SKM-1 (cell line): ENCODE measurements around the gene FNIP2.
"Not testable (repeated sequence)": the region's sequence is repeated elsewhere in the genome, so short reads cannot be mapped to it uniquely, and the experiment has no call there.

Experiments
- DNase-seq: peaks from one replicate; lab custom pipeline; 2025; ENCODE audit not compliant: unreplicated experiment; lab: John Stamatoyannopoulos, UW

Gene FNIP2

DNA sequence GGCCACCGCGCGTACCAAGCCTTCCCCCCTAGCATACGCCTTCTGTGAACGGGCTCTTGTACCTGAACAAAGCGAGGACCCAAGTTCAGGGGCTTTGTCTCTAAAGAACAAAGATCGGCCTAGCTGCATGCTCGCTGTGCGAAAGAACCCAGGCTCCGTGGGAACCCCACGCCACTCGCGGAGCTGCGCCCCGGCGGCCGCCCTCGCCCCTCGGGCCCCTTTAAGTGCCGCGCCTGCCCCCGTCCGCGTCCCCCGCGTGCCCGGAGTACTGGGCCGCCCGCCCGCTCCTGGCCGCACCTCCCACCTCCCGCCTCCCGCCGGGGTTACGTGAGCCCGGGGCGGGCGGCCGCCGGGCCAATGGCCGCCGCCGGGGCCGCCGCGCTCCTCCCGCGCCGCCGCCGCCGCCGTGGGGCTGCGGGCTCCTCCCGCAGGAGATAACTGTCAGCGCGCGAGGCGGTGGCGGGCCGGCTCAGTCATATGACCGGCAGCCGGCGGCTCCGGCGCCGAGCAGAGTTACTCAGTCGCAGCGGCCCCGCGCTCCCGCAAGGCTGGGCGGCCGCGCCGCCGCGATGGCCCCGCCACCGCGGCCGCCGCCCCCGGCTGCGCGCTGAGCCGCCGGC is at the start of gene FNIP2:
TSS of gene FNIP2 (plus strand) at position 472 of the 620 bp plus-strand sequence. CDS start 187 bp downstream, outside the sequence.
- peak; percentile 34 for DNase-seq

DNA sequence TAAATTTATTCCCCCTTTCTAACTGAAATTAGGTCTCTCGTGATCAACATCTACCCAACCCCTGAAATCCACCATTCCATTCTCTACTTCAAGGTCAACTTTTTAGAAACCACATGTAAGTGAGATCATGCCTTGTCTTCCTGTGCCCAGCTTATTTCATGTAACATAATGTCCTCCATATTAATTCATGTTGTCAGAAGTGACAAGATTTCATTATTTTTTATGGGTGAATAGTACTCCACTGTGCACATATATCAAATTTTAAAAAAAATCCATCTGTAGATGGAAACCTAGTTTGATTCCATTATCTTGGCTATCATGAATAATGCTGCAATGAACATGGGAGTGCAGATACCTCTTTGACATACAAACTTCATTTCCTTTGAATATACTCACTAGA is 47.1 kb upstream of the FNIP2 start:
- DNase-seq = no peak

DNA sequence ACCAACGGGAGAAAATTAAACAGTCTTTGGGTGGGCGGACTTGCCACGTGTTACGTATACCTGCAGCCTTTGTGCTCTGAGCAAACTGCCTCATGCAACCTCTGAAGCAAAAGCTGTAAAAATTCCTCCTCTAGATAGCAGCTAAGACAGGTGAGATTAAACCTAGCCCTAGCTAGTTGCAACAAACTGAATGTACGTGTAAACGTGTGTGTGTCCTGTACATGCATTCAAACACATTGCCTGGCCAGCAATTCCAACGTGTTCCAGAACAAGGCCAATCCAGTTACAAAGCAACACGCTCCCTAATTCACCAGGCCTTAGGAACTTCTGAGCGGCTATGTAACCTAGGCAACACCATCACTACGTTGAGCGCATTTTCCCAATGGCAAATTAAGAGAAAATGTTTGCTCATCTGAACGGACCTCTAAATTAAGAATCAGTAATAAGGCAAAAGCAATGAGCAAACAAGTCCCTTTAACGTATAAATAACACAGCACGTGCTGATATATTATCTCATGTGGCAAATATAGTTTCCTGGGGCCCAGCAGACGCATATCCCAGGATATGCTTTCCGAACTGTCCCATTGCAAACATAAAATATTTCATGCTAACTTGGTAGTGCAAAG is 46.4 kb upstream of the FNIP2 start:
- DNase-seq = no peak

DNA sequence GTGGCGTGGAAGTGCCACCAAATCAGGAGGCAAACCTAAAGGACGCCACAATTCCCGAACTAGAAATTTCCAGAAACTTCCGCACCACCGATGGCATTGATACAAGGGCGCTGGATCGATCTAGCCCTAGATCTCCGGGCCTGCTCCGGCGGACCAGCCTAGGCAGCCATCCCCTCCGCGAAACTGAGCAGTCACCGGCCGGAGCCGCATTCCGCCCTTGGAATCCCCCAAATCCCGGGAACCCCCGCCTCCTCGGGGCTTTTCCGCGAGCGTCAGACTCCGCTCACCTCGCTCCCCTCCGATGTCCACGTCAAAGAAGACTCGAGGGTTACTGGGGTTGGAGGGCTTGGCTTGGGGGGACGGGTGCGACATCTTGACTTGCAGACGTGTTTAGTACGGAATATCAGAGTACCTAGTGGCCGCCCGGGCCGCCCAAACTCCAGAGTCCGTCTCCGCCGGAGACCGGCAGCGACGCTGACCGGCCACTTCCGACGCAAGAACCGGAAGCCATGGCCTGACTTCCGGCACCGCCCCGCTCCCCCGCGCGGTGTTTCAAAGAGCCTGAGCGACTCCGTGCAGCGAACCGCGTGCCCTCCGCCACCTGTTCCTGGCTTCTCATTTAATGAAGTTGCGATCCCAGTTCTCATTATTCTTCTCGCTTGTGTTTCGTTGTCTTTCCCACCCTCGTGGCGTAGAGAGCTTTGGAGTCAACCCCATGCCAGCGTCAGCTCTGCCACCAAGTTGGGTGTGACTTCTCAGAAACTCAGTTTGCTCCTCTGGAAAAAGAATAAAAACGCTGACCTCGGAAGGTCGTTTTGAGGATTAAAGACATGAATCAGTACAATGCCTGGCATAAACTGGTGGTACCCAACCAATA is 45.7 kb upstream of the FNIP2 start, which contains the start of gene PPID:
TSS of gene PPID (minus strand) at position 480 of the 877 bp plus-strand sequence. CDS start at position 372, 108 bp downstream.
- DNase-seq = peak; percentile 52

DNA sequence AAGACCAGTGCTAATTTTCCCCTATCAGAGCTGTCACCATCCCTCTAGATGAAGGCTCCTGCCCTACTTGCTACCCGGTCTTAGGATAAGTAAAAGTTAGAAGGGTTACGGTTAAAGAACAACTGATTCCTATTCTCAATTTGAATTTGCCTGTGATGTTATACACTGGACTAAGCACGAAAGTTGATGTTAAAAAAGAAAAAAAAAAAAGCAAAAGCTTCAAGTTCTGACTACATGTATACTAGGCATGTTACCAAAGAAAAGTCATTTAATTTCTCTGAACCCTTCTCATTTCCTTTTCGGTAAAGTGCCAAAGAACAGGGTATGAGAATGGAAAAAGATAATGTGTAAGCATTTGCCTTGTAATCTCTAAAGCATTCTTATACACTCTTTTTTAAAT is 44.2 kb upstream of the FNIP2 start:
- no peak for DNase-seq

DNA sequence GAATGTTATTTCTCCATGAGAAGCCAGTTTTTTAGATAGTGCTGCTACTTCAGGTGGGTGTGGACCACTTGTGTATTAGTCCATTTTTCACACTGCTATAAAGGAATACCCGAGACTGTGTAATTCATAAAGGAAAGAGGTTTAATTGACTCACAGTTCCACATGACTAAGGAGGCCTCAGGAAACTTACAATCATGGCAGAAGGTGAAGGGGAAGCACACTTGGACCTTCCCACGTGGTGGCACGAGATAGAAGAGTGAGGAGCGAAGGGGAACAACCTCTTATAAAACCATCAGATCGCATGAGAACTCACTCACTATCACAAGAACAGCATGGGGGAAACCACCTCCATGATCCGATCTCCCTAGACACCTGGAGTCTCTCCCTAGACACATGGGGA is 42.2 kb upstream of the FNIP2 start:
- no peak for DNase-seq

DNA sequence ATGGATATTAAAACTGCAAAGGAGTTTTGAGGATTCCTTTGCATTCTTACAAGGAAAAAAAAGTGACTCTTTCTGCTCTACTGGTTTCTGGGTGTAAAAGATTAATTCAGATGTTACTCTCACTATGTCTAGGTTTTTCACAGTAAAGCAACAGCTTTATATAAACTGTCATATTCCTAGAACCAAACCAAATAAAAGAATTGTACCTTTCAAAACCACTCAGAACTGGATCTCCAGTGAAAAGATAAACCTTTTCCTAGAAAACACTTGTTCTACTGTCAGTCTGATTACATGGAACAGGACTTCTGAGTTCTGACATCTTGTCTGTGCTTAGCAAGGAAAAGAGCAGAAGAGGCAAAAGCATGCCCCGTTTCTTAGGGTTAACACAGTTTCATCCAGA is 40.6 kb upstream of the FNIP2 start:
- no peak for DNase-seq

DNA sequence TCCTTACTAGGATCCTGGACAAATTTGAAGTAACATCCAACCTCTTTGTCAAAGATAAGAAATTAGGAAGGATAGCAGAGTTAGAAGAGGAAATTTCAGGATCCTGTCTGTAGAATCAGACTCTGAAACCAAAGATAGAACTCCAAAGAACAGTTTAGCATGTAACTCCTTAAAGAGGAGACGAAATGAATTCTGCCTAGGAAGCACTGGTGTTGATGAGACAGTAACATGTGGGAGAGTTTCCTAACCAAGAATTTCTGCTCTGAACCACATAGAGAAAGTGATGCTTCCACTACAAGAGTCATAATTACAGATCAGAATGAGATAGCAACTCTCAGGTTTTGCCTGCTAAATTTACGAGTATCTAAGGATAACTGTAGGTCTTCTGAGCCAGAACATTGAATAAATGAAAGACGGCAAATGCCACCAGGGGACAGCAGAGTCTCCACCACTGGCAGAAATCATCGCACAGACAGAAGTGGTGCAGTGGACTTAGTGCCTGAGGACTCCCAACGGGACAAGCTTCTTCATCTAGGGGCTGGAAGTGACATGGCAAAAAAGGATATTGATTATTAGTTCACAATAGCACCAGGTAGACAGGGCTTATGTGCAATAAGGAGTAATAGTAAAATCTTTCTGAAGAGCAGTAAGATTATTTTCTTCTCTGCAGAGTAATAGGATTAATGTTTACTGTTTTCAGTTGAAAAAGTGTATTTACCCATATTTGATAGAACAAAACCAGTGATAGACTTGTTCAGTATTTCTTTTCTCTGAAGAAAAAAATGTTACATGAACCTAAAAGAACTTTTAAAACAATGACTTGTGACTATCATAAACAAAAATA is 38.9 kb upstream of the FNIP2 start:
- peak; percentile 37 for DNase-seq

DNA sequence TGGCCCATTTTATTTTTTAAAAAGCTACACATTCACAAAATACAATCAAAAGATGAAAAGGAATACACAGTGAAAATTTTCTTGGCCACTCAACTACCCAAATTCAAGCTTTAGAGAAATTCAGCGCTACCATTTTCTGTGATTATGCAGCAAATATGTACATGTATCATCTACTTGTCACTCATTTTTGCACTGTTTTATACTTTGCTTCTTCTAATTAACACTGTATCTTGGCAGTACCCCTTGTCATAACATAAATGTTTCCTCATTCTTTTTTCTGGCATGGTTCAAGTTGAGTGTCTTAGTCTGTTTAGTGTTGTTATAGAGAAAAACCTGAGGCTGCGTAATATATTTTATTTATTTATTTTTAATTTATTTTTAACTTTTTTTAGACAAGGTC is 30.0 kb upstream of the FNIP2 start:
- no peak for DNase-seq

DNA sequence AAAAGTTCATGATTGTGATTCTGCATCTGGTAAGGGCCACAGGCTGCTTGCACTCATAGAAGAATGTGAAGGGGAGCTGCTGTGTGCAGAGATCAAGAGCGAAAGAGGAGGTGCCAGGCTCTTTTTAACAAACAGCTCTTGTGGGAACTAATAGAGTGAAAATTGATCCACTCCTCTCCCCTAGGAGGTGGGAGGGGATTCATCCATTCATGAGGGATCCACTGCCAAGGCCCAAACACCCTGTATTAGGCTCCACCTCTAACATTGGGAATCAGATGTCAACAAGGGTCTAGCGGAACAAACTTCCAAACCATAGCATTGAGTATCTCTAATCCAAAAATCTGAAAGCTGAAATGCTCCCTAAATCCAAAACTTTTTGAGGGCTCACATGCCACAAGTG is 29.2 kb upstream of the FNIP2 start:
- no peak for DNase-seq

DNA sequence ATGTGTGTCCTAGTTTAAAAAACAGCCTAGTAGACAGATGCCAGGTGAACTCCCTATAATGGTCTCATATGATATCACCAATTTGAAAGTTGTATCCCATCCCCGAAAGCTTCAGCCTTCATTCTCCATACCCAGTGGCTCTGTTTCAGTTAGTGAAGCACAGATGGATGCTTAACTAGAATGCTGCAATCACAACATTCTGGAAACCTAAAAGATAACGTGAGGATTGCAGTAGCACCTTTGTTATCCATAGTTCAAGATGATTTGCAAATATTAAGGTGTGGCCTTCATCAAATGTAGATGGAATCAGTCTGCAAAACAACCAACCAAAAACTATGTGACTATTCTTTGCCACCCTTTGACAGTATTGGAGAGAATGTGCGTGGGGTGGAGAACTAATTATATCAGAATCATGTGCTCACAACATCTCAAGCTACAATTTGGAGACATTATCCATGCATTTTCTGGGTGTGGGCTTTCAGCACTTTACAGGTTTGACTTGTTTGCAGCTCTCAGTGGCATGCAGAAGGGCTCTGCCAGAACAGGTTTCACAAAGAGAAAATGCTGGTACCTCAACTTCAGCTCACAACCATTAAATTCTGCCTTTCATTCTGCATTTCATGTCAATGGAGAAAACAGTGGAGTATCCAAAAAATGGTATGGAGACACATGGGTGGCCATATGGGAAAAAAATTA is 27.4 kb upstream of the FNIP2 start:
- no peak for DNase-seq

DNA sequence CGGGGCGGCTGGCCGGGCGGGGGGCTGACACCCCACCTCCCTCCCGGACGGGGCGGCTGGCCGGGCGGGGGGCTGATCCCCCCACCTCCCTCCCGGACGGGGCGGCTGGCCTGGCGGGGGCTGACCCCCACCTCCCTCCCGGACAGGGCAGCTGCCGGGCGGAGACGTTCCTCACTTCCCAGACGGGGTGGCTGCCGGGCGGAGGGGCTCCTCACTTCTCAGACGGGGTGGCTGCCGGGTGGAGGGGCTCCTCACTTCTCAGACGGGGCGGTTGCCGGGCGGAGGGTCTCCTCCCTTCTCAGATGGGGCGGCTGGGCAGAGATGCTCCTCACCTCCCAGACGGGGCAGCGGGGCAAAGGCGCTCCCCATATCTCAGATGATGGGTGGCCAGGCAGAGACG is 22.3 kb upstream of the FNIP2 start:
- not testable (repeated sequence) for DNase-seq

DNA sequence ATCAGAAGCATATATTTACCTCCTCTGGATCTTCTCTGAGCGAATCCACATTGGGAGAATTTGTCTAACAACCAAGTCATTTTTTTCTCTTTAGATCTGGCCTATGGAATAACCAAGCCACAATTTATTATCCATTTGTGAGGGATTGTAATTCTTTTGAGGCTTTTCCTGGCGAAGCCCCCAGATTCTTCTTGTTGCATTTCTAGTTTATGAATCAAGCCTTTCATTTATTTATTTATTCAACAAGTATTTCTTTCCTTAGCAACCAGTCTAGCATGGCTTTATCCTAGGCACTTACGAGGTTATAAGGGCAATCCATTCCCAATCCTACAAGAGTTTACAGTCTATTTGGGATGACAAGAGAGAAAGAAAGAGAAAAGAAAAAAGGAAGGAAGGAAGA is 18.4 kb upstream of the FNIP2 start:
- DNase-seq = no peak

DNA sequence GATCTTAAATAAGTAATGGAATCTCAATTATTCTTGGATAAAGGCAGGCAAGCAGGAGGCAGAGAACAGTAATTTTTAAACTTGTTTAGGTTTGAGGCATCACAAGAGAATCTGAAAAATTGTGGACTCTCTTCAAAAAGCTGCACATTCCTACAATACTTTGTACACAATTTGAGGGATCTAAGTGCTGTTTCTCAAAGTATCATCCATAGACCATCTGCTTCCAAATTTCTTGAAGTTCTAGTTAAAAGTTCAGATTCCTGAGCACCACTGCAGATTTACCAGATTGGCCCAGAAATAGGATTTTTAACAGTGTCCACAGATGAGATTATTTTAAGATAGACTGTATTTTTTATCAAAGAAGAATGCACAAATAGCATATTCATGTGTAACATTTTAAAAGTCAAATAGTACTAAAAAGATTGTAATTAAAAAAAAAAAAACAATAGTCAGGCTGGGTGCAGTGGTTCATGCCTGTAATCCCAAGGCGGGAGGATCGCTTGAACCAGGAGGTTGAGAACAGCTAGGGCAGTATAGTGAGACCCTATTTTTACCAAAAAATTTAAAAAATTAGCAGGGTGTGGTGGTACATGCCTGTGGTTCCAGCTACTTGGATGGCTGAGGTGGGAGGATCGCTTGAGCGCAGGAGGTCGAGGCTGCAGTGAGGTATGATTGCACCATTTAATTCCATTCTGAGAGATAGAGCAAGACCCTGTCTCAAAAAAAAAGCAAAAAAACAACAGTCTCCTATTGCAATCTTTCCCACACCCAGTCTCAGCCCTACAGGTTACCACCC is 14.2 kb upstream of the FNIP2 start:
- no peak for DNase-seq

DNA sequence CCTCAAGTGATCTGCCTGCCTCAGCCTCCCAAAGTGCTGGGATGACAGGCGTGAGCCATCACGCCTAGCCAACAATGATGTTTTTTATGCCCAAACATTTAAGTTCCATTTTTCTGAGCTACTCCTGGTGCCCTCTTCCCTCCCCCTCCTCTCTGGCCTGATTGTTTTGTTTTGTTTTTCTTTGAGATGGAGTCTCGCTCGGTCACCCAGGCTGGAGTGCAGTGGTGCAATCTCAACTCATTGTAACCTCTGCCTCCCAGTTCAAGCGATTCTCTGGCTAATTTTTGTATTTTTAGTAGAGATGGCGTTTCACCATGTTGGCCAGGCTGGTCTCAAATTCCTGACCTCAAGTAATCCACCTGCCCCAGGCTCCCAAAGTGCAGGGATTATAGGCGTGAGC is 13.0 kb upstream of the FNIP2 start:
- DNase-seq = not testable (repeated sequence)

DNA sequence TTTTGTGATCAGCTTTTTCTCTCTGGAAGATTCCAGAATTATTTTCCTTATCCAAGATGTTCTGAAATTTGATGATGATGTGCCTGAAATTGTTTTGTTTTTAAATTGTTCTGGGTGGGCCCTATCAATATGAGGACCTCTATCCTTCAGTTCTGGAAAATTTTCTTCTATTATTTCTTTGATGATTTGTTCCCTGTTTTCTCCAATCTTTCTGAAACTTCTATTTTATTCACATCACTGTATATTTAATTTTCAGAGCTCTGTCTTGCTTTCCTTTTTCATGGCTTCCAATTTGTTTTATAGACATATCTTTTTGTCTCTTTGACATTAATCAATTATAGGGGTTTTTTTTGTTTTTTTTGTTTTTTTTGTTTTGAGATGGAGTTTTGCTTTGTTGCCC is 12.2 kb upstream of the FNIP2 start:
- no peak for DNase-seq

DNA sequence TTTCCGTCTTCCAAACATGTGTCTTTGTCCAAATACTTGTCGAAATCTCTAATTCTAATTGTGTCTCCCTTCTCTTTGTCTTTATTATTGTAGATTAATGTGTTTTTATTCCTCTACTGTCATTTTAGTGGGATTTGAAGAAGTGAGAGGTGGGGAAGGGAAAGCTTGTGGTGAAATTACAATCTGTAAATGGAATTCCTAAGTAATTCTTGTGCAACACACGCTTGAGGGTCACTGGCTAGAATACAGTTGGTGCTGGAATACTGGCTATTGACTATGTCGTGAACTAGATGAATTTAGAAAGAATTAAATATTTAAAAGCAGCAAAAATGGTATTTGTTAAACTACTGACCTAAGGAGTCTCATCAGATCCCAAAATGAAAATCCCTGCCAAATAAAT is 10.7 kb upstream of the FNIP2 start:
- no peak for DNase-seq

DNA sequence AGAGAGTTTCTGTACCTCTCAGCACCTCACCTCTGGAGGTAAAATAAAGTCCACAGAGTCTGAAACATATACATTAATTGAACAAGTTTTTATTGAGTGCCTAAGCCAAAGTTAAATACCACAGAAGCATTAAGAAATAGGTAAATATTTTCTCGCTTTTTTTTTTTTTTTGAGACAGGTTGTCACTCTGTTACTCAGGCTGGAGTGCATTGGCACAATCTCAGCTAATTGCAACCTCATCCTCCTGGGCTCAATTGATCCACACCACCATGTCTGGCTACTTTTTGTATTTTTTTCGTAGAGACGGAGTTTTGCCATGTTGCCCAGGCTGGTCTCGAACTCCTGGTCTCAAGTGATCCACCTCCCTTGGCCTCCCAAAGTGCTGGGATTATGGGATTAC is 10.1 kb upstream of the FNIP2 start:
- no peak for DNase-seq

DNA sequence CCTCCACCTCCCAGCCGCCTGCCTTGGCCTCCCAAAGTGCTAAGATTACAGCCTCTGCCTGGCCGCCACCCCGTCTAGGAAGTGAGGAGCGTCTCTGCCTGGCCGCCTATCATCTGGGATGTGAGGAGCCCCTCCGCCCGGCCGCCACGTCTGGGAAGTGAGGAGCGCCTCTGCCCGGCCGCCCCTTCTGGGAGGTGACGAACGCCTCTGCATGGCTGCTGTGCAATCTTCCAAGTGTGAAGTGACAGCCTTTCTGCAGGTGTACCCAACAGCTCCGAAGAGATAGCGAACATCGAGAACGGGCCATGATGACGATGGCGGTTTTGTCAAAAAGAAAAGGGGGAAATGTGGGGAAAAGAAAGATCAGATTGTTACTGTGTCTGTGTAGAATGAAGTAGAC is 9.3 kb upstream of the FNIP2 start:
- not testable (repeated sequence) for DNase-seq

DNA sequence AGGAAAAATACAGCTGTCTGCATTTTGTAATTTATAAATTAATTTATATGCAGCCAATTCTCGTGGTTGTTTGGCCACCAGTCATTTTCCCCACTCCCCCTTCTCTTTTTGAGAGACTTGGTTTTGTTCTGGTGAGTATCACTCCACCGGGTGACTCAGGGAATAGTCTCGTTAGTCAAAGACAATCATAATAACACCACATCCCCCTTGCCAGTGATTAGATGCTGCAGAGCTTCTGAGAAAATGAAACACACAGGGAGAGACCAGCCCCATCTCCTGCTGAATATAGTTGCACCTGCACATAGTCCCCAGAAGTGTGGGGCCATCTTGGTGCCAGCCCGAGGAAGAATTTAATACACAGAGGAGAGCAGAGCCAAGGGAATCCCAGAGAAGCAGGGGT is 8.0 kb upstream of the FNIP2 start:
- DNase-seq = no peak
